Activated naive CD8-positive, alpha-beta T cell treated with anti-CD3 and anti-CD28 coated beads, Interleukin-2, amount 50 U/mL, for 24 hours (primary cell): ENCODE results near the gene POPDC2.
"Not testable (repeated sequence)": the region's sequence is repeated elsewhere in the genome, so short reads cannot be mapped to it uniquely, and the experiment has no call there.

ENCODE experiments used
- ATAC-seq: fragments of 150-1000 bp; cut with Tn5 transposase; one replicate; pipeline ENCODE4 v1.10.0; 2021
- DNase-seq: peaks from one replicate; pipeline ENCODE4 v3.0.0; 2021
- H3K27ac Mint-ChIP-seq: one replicate; pipeline ENCODE4 v1.8.0; 2021; ENCODE audit warnings: mild to moderate bottlenecking, mixed read lengths
- H3K27me3 Mint-ChIP-seq: one replicate; pipeline ENCODE4 v1.8.0; 2021; ENCODE audit warnings: mixed read lengths
- H3K36me3 Mint-ChIP-seq: one replicate; pipeline ENCODE4 v1.8.0; 2021; ENCODE audit warnings: low read depth, mixed read lengths
- H3K4me1 Mint-ChIP-seq: one replicate; pipeline ENCODE4 v1.8.0; 2021; ENCODE audit warnings: mixed read lengths
- H3K4me3 Mint-ChIP-seq: one replicate; pipeline ENCODE4 v1.8.0; 2021; ENCODE audit warnings: mild to moderate bottlenecking, moderate library complexity, mixed read lengths
- H3K9me3 Mint-ChIP-seq: one replicate; pipeline ENCODE4 v1.8.0; 2021; ENCODE audit warnings: mixed read lengths

POPDC2 gene, protein sequence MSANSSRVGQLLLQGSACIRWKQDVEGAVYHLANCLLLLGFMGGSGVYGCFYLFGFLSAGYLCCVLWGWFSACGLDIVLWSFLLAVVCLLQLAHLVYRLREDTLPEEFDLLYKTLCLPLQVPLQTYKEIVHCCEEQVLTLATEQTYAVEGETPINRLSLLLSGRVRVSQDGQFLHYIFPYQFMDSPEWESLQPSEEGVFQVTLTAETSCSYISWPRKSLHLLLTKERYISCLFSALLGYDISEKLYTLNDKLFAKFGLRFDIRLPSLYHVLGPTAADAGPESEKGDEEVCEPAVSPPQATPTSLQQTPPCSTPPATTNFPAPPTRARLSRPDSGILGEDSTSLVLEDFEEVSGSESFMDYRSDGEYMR

DNA sequence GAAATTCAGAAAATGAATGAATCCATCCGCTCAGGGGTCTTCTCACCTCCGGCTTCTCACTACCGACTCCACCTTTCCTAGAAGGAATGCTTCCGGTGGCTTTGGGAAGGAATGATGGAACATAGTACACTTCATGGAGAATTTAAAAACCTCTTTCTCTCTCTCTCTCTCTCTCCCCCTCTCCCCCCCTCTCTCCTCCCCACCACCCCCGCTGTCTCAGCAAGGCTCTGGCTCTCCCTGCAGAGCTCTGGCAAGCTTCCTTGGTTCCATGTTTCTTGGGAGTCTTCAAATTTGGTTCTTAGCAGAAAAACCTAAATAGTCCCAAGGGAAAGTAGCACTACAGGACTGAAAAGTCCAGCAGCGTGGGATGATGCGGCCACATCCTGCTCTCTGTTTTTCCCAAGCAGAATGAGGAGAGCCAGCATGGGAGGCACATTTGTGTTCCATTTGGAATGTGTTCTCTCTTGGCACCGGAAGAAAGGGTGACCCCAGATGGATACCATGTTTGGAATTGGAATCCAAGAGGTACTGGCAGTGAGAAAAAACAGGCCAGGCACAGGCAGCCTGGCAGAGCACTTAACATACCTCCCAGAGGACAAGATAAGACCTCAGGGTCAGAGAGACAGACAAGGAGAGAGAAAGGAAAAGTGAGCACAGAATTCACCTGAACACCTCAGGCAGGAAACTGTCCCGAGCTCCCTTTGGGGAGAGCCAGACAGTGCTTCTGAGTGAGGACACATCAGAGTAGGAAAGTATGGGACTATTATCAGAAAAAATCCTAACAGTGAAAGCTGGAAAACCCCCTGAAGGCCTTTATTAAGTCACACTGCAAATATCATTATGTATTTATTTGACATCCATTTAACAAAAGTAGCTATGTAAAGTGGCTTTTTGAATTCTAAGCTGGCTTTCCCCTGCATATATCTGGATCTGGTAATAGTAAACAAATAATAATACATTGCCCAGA lies at the start of gene POPDC2:
Gene POPDC2 (minus strand): TSS at position 116 of the 967 bp plus-strand sequence. CDS start 166 bp downstream, outside the sequence.
- DNase-seq (no peak), ATAC-seq (no peak)
- H3K4me3 Mint-ChIP-seq: no peak within 1 kb of the TSS
- no peaks in the 10 kb centered on the region for H3K36me3 Mint-ChIP-seq
- no peaks in the 10 kb centered on the region for H3K27me3 Mint-ChIP-seq
- no peaks in the 10 kb centered on the region for H3K9me3 Mint-ChIP-seq
- H3K4me1 Mint-ChIP-seq: peaks cover 9% of the 10 kb centered on the region
- no peak within 1 kb of the TSS for H3K27ac Mint-ChIP-seq

DNA sequence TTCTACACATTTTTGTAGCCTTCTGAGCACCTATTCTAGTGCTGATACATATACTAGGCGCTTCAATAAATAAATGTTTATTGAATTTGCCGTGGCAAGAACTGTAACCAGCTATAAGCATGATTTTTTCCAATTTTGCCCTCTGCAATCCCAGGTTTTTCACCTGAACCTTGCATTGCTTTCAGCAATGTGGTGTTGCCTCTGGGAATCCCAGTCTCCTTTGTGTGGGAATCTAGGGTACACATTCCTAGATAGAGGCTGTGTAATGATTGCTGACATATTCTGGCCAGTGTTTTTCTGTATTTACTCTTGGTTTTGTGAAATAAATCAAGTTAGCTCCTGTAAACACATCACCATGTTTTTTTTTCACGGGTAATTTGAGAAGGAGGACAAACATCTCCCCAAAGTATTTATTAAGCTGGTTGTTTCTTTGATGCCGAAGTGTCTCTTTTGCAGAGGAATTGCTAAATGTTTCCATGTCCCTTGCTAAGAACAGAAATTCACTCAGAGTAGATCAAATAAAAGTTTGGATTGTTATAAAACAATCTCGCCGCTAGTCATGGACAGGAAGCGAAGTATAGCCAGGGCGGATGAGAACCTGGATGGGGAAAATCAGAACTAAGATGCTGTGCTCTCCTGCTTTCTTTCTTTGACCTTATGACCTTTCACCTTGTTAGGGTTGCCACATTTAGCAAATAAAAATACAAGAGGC lies 43.6 kb upstream of the POPDC2 start:
- peaks cover 13% of the 10 kb centered on the region for H3K27me3 Mint-ChIP-seq
- ATAC-seq (no peak), DNase-seq (no peak)
- peaks cover 4% of the 10 kb centered on the region for H3K36me3 Mint-ChIP-seq
- H3K27ac Mint-ChIP-seq: no peak overlapping the region
- H3K4me1 Mint-ChIP-seq: peaks cover 38% of the 10 kb centered on the region
- peaks cover 11% of the 10 kb centered on the region for H3K9me3 Mint-ChIP-seq
- peak overlapping the region; percentile 67 for H3K4me3 Mint-ChIP-seq

DNA sequence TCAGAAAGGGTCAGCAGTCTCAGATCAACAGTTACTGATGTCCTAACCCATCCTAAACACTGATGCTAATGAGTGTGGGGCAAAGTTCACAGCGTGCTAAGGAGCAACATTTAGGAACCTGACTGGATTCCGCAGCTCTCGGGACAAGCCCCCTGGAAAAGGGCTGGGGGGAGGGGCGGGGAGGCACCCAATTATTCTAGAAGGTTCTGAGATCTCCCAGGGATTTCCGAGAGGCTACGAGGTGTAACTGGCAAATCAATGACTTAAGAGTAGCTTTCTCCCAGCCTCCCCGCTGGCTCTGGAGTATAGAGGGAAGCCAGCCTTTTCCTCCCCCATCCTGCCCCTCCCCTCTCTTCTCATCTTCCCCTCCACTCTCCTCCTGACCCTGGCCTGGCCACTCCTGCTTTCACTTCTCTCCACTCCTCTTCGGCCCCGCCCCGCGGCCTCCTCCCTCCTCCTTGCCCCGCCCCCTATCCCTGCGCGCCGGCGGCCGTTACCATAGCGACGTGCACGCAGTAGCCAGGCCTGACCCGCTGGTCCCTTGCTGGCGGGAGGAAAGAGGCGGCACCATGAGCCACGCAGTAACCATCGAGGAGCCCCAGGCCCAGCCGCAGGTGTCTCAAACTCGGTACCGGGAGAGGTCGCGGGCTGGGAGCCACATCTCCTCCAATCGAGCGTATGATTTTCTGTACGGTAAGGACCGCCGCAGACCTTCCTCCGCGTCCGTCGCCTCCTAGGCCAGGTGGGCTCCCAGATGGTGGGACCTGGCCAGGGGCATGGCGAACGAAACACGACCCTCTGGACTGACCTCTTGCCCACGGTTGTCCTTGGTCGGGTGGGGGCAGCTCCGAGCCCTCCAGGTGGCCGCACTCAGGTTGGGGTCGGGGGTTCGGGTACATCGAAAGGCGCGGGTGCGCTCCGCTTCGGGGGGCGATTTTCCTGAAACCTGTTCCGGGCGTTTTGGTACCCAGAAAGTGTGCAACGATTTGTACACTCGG lies 42.4 kb upstream of the POPDC2 start, which contains the start of gene CFAP91:
Gene CFAP91 (plus strand): TSS at position 493 of the 998 bp plus-strand sequence. CDS start 77 bp downstream, at position 570.
- ATAC-seq (peak; percentile 87), DNase-seq (peak; percentile 89)
- Mint-ChIP-seq H3K27me3 (peaks cover 13% of the 10 kb centered on the region), H3K4me3 (peak within 1 kb of the TSS; percentile 67), H3K27ac (peak within 1 kb of the TSS; percentile 56), H3K9me3 (peaks cover 11% of the 10 kb centered on the region), H3K4me1 (peaks cover 38% of the 10 kb centered on the region), H3K36me3 (peaks cover 4% of the 10 kb centered on the region)

DNA sequence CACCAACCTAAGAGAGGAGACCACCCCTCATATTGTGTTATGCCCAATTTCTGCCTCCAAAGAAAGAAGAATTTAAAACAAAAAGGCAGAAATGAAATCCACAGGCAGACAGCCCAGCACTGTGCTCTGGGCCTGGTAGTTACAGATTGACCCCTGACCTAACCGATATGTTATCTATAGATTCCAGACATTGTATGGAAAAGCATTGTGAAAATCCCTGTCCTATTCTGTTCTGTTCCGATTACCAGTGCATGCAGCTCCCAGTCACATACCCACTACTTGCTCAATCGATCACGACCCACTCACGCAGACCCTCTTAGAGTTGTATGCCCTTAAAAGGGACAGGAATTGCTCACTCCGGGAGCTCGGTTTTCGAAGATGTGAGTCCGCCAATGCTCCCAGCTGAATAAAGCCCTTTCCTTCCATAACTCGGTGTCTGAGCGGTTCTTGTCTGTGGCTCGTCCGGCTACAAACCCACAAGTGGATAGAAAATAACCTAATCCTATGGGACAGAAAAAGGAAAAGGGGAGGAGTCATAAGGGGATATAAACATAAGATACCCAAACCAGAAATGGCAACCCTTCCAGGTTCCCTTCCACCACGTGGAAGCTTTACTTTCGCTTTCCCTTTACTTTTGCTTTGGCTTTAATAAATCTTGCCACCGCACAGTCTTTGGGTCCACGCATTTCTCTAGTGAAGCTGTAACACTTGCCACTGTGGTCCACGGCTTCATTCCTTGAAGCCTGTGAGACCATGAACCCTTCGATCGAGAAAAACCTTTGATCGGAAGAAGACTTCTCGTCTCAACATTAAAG lies 40.7 kb upstream of the POPDC2 start:
- DNase-seq: no peak
- Mint-ChIP-seq H3K36me3 (peaks cover 4% of the 10 kb centered on the region), H3K4me3 (no peak overlapping the region)

DNA sequence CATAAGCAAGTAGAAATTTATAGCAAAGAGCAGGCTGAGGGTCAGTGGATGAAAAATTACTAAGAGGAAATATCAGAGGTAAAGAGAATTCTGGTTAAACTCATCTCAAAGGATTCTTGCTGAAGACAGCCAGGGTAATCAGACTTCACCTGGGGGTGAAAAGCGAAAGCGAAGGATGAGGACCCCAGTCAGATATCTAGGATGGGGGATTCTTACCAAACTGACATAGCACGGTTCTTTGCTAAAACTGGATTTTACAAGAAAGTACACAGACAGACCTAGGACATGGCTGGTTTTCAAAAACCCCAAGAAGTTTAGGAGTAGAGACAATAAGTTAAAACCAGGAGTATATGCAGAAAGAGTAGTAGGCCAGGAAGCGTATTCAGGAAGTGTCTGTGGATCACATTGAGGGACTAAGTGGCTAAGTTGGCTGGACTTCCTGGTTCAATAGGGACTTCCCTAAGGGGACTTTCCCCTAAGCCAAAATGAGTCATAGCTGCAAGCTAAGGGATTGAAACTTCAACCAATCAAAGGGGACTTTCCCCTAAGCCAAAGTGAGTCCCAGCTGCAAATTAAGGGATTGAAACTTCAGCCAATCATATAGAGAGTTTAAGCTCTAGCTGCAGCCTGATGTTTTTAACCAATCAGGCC lies 40.0 kb upstream of the POPDC2 start:
- H3K4me1 Mint-ChIP-seq: peaks cover 38% of the 10 kb centered on the region
- H3K36me3 Mint-ChIP-seq: peaks cover 4% of the 10 kb centered on the region
- peak overlapping the region; percentile 30 for H3K4me3 Mint-ChIP-seq
- peak; percentile 47 for ATAC-seq
- H3K27ac Mint-ChIP-seq: peak overlapping the region; percentile 93
- peaks cover 15% of the 10 kb centered on the region for H3K27me3 Mint-ChIP-seq
- peak; percentile 16 for DNase-seq
- peaks cover 11% of the 10 kb centered on the region for H3K9me3 Mint-ChIP-seq

More for the DNA sequence above, 40.7 kb upstream of the POPDC2 start:
- peaks cover 11% of the 10 kb centered on the region for H3K9me3 Mint-ChIP-seq
- H3K27ac Mint-ChIP-seq: peak overlapping the region; percentile 93
- peaks cover 38% of the 10 kb centered on the region for H3K4me1 Mint-ChIP-seq
- peaks cover 13% of the 10 kb centered on the region for H3K27me3 Mint-ChIP-seq
- ATAC-seq: peak; percentile 17

DNA sequence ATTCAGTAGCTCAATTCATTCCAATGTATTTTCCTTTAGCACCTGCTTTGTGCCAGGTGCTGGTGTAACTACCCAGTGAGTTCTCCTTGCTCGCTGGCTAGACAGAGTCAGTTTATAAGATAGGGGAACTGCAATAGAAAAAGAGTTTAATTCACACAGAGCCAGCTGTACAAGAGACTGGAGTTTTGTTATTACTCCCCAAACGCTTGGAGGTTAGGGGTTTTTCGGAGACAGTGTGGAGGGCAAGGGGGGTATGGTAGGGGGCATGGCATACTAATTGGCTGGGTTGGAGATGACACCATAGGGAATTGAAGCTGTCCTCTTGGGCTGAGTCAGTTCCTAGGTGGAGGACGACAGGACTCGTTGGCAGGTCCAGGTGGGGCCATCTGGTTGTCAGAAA lies 37.0 kb upstream of the POPDC2 start:
- H3K9me3 Mint-ChIP-seq: peaks cover 11% of the 10 kb centered on the region
- no peak for DNase-seq
- peaks cover 4% of the 10 kb centered on the region for H3K36me3 Mint-ChIP-seq
- H3K27me3 Mint-ChIP-seq: peaks cover 2% of the 10 kb centered on the region
- no peak for ATAC-seq
- no peak overlapping the region for H3K4me3 Mint-ChIP-seq
- no peak overlapping the region for H3K27ac Mint-ChIP-seq
- H3K4me1 Mint-ChIP-seq: peaks cover 31% of the 10 kb centered on the region

DNA sequence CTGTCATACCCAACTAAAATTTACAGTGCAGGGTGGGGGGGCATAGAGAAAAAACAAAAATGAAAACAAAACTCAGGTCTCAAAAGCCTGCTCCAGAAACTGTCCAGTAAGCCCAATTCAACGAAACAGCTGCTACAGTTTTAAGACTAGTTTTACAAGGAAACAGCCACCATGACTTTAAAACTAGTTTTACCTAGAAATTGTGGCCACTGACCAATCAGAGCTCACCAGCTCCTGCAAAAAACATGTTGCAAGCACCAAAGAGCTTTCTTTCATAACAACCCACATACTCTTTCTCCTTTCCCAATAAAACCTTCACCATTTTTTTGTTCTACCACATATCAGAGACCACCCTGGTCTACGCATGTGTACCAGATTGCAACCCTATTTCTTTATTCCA lies 35.1 kb upstream of the POPDC2 start:
- Mint-ChIP-seq H3K9me3 (peaks cover 3% of the 10 kb centered on the region), H3K4me3 (no peak overlapping the region), H3K36me3 (peaks cover under 1% of the 10 kb centered on the region), H3K27me3 (peaks cover 4% of the 10 kb centered on the region), H3K27ac (no peak overlapping the region), H3K4me1 (peaks cover 12% of the 10 kb centered on the region)
- ATAC-seq (no peak), DNase-seq (no peak)

DNA sequence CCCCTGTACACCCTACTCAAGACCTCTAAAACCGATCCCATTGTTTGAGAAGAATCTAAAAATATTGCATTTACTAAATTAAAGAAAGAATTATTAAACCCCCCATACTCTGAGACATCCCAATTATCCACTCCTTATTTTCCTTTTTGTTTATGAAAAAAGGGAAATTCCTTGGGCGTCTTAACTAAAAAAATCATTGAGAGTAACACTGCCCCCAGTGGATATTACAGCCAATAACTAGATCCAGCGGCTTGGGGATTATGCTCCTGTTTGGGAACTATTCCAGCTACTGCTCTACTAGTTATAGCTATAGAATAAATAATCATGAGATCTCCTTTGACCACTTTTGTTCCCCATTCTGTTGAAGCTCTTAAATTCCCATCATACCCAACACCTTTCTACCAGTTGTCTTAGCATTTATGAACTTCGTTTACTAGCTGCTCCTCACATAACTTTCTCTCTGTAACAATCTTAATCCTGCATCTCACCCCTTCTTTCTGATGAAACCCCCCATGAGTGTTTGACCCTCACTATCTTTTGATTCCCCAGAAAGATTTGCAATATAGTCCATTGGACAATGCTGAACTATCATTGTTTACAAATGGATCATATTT lies 29.8 kb upstream of the POPDC2 start:
- DNase-seq (no peak), ATAC-seq (no peak)

DNA sequence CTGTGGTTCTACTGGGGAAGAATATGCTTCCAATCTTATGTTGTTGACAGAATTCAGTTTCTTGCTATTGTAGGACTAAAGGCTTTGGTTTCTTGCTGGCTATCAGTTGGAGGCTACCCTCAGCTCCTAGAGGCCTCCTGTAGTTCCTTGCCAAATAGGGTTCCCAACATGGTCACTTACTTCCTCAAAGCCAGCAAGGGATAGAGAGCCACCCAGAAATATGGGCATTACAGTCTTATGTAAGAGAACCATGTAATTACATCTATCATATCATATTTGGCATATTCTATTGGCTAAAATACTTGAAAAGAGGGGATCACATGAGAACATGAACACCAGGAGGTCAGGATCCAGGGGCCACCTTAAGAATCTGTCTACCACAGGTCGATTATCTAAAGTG lies 23.0 kb upstream of the POPDC2 start:
- Mint-ChIP-seq H3K27me3 (peaks cover 5% of the 10 kb centered on the region), H3K4me1 (no peaks in the 10 kb centered on the region), H3K27ac (no peak overlapping the region), H3K4me3 (no peak overlapping the region), H3K9me3 (peaks cover 8% of the 10 kb centered on the region), H3K36me3 (no peaks in the 10 kb centered on the region)
- ATAC-seq (no peak), DNase-seq (no peak)

More for the DNA sequence above, 29.8 kb upstream of the POPDC2 start:
- H3K9me3 Mint-ChIP-seq: peaks cover 8% of the 10 kb centered on the region
- no peaks in the 10 kb centered on the region for H3K36me3 Mint-ChIP-seq
- H3K27me3 Mint-ChIP-seq: peaks cover 10% of the 10 kb centered on the region
- H3K4me1 Mint-ChIP-seq: no peaks in the 10 kb centered on the region
- no peak overlapping the region for H3K27ac Mint-ChIP-seq
- no peak overlapping the region for H3K4me3 Mint-ChIP-seq

DNA sequence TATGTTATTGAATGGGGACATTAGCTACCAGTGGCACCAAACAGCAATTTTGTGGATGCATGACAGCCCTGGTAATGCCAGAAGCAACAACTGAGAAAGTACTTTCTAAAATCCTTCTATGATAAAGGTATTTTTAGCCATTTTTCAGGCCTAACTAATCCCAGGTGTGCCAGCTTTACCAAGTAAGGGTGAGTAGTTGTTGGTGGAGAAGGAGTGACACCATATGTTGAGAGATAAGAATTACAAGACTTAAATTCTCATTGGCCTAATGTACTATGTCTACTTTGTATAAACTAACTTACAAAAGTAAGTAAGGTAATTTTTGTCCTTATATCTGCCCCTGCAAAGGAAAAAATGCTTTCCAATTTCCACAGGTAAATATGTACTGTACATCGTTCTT lies 20.9 kb upstream of the POPDC2 start:
- Mint-ChIP-seq H3K9me3 (peaks cover 3% of the 10 kb centered on the region), H3K4me1 (peaks cover 12% of the 10 kb centered on the region), H3K27ac (no peak overlapping the region), H3K4me3 (no peak overlapping the region), H3K27me3 (peaks cover 3% of the 10 kb centered on the region), H3K36me3 (peaks cover 7% of the 10 kb centered on the region)
- no peak for ATAC-seq
- no peak for DNase-seq

DNA sequence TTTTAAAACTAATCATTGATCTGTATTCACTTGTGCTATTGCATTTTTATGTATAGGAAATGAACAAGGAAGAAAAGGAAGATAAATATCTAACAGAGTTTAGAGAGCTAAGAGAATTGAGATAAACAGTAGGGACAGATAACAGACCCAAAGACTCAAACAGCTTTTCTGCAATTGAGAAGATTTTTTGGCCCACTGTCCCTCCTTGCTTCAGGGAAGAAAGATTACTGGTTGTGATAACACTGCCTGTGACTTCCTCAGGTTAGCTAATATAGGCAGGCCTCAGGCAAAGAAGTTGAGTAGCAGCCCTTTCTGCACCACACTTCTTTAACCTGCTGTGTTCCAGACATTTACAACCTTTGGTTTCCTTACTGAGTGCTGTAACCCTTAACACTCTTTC lies 19.5 kb upstream of the POPDC2 start:
- H3K27me3 Mint-ChIP-seq: peaks cover 3% of the 10 kb centered on the region
- H3K4me1 Mint-ChIP-seq: peaks cover 26% of the 10 kb centered on the region
- ATAC-seq (no peak), DNase-seq (no peak)
- no peak overlapping the region for H3K27ac Mint-ChIP-seq
- peaks cover 10% of the 10 kb centered on the region for H3K36me3 Mint-ChIP-seq
- no peak overlapping the region for H3K4me3 Mint-ChIP-seq
- H3K9me3 Mint-ChIP-seq: peaks cover 3% of the 10 kb centered on the region

DNA sequence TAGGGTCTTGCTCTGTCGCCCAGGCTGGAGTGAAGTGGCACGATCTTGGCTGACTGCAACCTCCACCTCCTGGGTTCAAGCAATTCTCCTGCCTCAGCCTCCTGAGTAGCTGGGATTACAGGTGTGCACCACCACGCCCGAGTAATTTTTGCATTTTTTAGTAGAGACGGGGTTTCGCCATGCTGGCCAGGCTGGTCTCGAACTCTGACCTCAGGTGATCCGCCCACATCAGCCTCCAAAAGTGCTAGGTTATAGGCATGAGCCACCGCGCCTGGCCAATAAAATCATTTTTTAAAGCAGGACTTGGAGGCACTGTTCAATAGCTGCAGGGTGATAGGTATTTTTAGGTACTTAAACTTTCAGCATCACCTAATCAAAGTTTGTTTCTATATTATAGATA lies 17.8 kb upstream of the POPDC2 start:
- peaks cover 31% of the 10 kb centered on the region for H3K4me1 Mint-ChIP-seq
- not testable (repeated sequence) for H3K4me3 Mint-ChIP-seq, H3K27me3 Mint-ChIP-seq, ATAC-seq, DNase-seq, H3K27ac Mint-ChIP-seq, H3K9me3 Mint-ChIP-seq
- peaks cover 15% of the 10 kb centered on the region for H3K36me3 Mint-ChIP-seq
